ENCODE results near the gene DCLK1.

The DCLK1 gene

GRCh38 chr13:35833608-35834275 lies 297.4 kb downstream of the DCLK1 start:
- H3K4me3 ChIP-seq (ENCODE audit: low read depth, low read length) = no peak overlapping the region
- TF ChIP-seq CTCF (conservative IDR thresholded peaks at IDR 0.05; ENCODE audit: low read depth, low read length) = no peak
- DNase-seq (ENCODE audit: low read depth) = peak; percentile 21

GRCh38 chr13:35833031-35833430 lies 298.2 kb downstream of the DCLK1 start:
- no peak overlapping the region for H3K4me3 ChIP-seq (ENCODE audit: low read depth, low read length)
- no peak for DNase-seq (ENCODE audit: low read depth)
- no peak for TF ChIP-seq CTCF (conservative IDR thresholded peaks at IDR 0.05; ENCODE audit: low read depth, low read length)

- no peak overlapping the region for H3K4me3 ChIP-seq (ENCODE audit: low read depth, low read length)
- no peak for DNase-seq (ENCODE audit: low read depth)
- no peak for TF ChIP-seq CTCF (conservative IDR thresholded peaks at IDR 0.05; ENCODE audit: low read depth, low read length)
Observed at GRCh38 chr13:35832551-35832950, 298.6 kb downstream of the DCLK1 start.

- no peak overlapping the region for H3K4me3 ChIP-seq (ENCODE audit: low read depth, low read length)
- no peak for TF ChIP-seq CTCF (conservative IDR thresholded peaks at IDR 0.05; ENCODE audit: low read depth, low read length)
- DNase-seq (ENCODE audit: low read depth) = no peak
Observed at GRCh38 chr13:35830850-35831450, 300.2 kb downstream of the DCLK1 start.

- DNase-seq (ENCODE audit: low read depth) = no peak
- peak; percentile 37 for TF ChIP-seq CTCF (conservative IDR thresholded peaks at IDR 0.05; ENCODE audit: low read depth, low read length)
- no peak overlapping the region for H3K4me3 ChIP-seq (ENCODE audit: low read depth, low read length)
Observed at GRCh38 chr13:35826626-35827254, 304.4 kb downstream of the DCLK1 start.

GRCh38 chr13:35824825-35825224 lies 306.4 kb downstream of the DCLK1 start:
- no peak for TF ChIP-seq CTCF (conservative IDR thresholded peaks at IDR 0.05; ENCODE audit: low read depth, low read length)
- no peak for DNase-seq (ENCODE audit: low read depth)
- H3K4me3 ChIP-seq (ENCODE audit: low read depth, low read length) = no peak overlapping the region
